T-helper 17 cell (primary cell): ENCODE data around the gene ADGRG2. TPM values are rescaled to one million over a fixed set of nuclear protein-coding genes. Genes with fewer than 3 reads are reported as not detected.
"Not testable (repeated sequence)": the region's sequence is repeated elsewhere in the genome, so short reads cannot be mapped to it uniquely, and the experiment has no call there.

Experiments
- ATAC-seq: fragments of 150-1000 bp; cut with Tn5 transposase; 2 replicates; pipeline ENCODE4 v1.10.0; 2021; ENCODE audit warnings: mild to moderate bottlenecking, moderate library complexity
- DNase-seq, 3 donors: peaks; one replicate each; pipeline versions ENCODE4 v3.0.0 to v3.0.0-alpha.2; 2020 to 2021
- H3K9me3 ChIP-seq: one replicate; pipeline ENCODE4 v1.7.0; 2013; ENCODE audit warnings: low read length, mild to moderate bottlenecking; ENCODE audit not compliant: control insufficient read depth, poor library complexity, severe bottlenecking
- H3K27ac Mint-ChIP-seq: one replicate; pipeline ENCODE4 v1.8.0; 2022; ENCODE audit warnings: mild to moderate bottlenecking, moderate library complexity, mixed read lengths
- H3K27me3 Mint-ChIP-seq: one replicate; pipeline ENCODE4 v1.8.0; 2022; ENCODE audit warnings: mixed read lengths
- H3K36me3 Mint-ChIP-seq: one replicate; pipeline ENCODE4 v1.8.0; 2022; ENCODE audit warnings: low read depth, mixed read lengths
- H3K4me1 Mint-ChIP-seq: one replicate; pipeline ENCODE4 v1.8.0; 2022; ENCODE audit warnings: mild to moderate bottlenecking, mixed read lengths
- H3K4me3 Mint-ChIP-seq: one replicate; pipeline ENCODE4 v1.8.0; 2022; ENCODE audit warnings: mild to moderate bottlenecking, moderate library complexity, mixed read lengths
- total RNA-seq, 4 donors: library from RNA in 2 of 4; stranded (reverse) in 2 of 4; gene quantifications; one replicate each; pipeline ENCODE4 v1.2.3 and lab custom pipeline; 2022 to 2026

The ADGRG2 gene
- total RNA-seq, 2 donors from 2014 or later, result not detected

- Mint-ChIP-seq H3K36me3 (no peaks in the 10 kb centered on the region), H3K4me3 (no peak overlapping the region), H3K27me3 (peaks cover 17% of the 10 kb centered on the region), H3K27ac (no peak overlapping the region), H3K4me1 (no peaks in the 10 kb centered on the region)
- no peaks in the 10 kb centered on the region for H3K9me3 ChIP-seq
- no peak for DNase-seq
- no peak for ATAC-seq
Measured at GRCh38 chrX:19107035-19107434, 15.2 kb downstream of the ADGRG2 start.

GRCh38 chrX:19100586-19100985, 21.7 kb downstream of the ADGRG2 start:
- H3K27ac Mint-ChIP-seq, result no peak overlapping the region

GRCh38 chrX:19097553-19098283, 24.6 kb downstream of the ADGRG2 start:
- H3K9me3 ChIP-seq, result no peaks in the 10 kb centered on the region
- no peak for DNase-seq
- no peak overlapping the region for H3K4me3 Mint-ChIP-seq
- H3K4me1 Mint-ChIP-seq, result no peaks in the 10 kb centered on the region
- no peaks in the 10 kb centered on the region for H3K36me3 Mint-ChIP-seq
- H3K27me3 Mint-ChIP-seq, result no peaks in the 10 kb centered on the region
- no peak for ATAC-seq
- no peak overlapping the region for H3K27ac Mint-ChIP-seq

More at GRCh38 chrX:19100586-19100985, 21.7 kb downstream of the ADGRG2 start:
- DNase-seq, result no peak
- ATAC-seq, result no peak
- Mint-ChIP-seq H3K27me3 (no peaks in the 10 kb centered on the region), H3K4me3 (no peak overlapping the region), H3K36me3 (no peaks in the 10 kb centered on the region), H3K4me1 (no peaks in the 10 kb centered on the region)
- H3K9me3 ChIP-seq, result no peaks in the 10 kb centered on the region

GRCh38 chrX:19096586-19096985, 25.7 kb downstream of the ADGRG2 start:
- Mint-ChIP-seq H3K27me3 (no peaks in the 10 kb centered on the region), H3K4me1 (no peaks in the 10 kb centered on the region), H3K36me3 (no peaks in the 10 kb centered on the region), H3K27ac (no peak overlapping the region), H3K4me3 (no peak overlapping the region)
- DNase-seq (no peak), ATAC-seq (no peak)
- no peaks in the 10 kb centered on the region for H3K9me3 ChIP-seq

GRCh38 chrX:19094654-19095053, 27.6 kb downstream of the ADGRG2 start:
- H3K27ac Mint-ChIP-seq, result no peak overlapping the region
- no peak overlapping the region for H3K4me3 Mint-ChIP-seq
- no peaks in the 10 kb centered on the region for H3K27me3 Mint-ChIP-seq
- H3K4me1 Mint-ChIP-seq, result no peaks in the 10 kb centered on the region
- no peak for ATAC-seq
- no peaks in the 10 kb centered on the region for H3K9me3 ChIP-seq
- H3K36me3 Mint-ChIP-seq, result no peaks in the 10 kb centered on the region
- DNase-seq, result no peak

- no peaks in the 10 kb centered on the region for H3K36me3 Mint-ChIP-seq
- ATAC-seq (no peak), DNase-seq (no peak)
- H3K27ac Mint-ChIP-seq, result no peak overlapping the region
- no peaks in the 10 kb centered on the region for H3K27me3 Mint-ChIP-seq
- H3K4me1 Mint-ChIP-seq, result no peaks in the 10 kb centered on the region
- no peaks in the 10 kb centered on the region for H3K9me3 ChIP-seq
- H3K4me3 Mint-ChIP-seq, result no peak overlapping the region
Measured at GRCh38 chrX:19091596-19091995, 30.7 kb downstream of the ADGRG2 start.

GRCh38 chrX:19089555-19090040, 32.7 kb downstream of the ADGRG2 start:
- no peaks in the 10 kb centered on the region for H3K27me3 Mint-ChIP-seq
- DNase-seq (no peak), ATAC-seq (no peak)
- no peak overlapping the region for H3K27ac Mint-ChIP-seq
- H3K9me3 ChIP-seq, result no peaks in the 10 kb centered on the region
- no peak overlapping the region for H3K4me3 Mint-ChIP-seq
- H3K36me3 Mint-ChIP-seq, result no peaks in the 10 kb centered on the region
- no peaks in the 10 kb centered on the region for H3K4me1 Mint-ChIP-seq

GRCh38 chrX:19086102-19086772, 36.0 kb downstream of the ADGRG2 start:
- no peaks in the 10 kb centered on the region for H3K9me3 ChIP-seq
- Mint-ChIP-seq H3K36me3 (no peaks in the 10 kb centered on the region), H3K4me3 (no peak overlapping the region), H3K4me1 (no peaks in the 10 kb centered on the region), H3K27me3 (no peaks in the 10 kb centered on the region), H3K27ac (no peak overlapping the region)
- DNase-seq, result no peak
- no peak for ATAC-seq

- H3K9me3 ChIP-seq, result no peaks in the 10 kb centered on the region
- Mint-ChIP-seq H3K36me3 (no peaks in the 10 kb centered on the region), H3K4me1 (no peaks in the 10 kb centered on the region), H3K4me3 (no peak overlapping the region), H3K27ac (no peak overlapping the region), H3K27me3 (no peaks in the 10 kb centered on the region)
- ATAC-seq (no peak), DNase-seq (no peak)
Measured at GRCh38 chrX:19085666-19086065, 36.6 kb downstream of the ADGRG2 start.

GRCh38 chrX:19075754-19076153, 46.5 kb downstream of the ADGRG2 start:
- ATAC-seq, result no peak
- Mint-ChIP-seq H3K27ac (no peak overlapping the region), H3K4me3 (no peak overlapping the region), H3K36me3 (no peaks in the 10 kb centered on the region), H3K27me3 (no peaks in the 10 kb centered on the region), H3K4me1 (no peaks in the 10 kb centered on the region)
- DNase-seq, result no peak
- no peaks in the 10 kb centered on the region for H3K9me3 ChIP-seq

- Mint-ChIP-seq H3K27me3 (no peaks in the 10 kb centered on the region), H3K4me3 (no peak overlapping the region), H3K27ac (no peak overlapping the region), H3K4me1 (no peaks in the 10 kb centered on the region), H3K36me3 (no peaks in the 10 kb centered on the region)
- ATAC-seq, result no peak
- H3K9me3 ChIP-seq, result no peaks in the 10 kb centered on the region
- DNase-seq, result no peak
Measured at GRCh38 chrX:19072372-19072771, 49.9 kb downstream of the ADGRG2 start.

- ATAC-seq (no peak), DNase-seq (no peak)
- no peaks in the 10 kb centered on the region for H3K9me3 ChIP-seq
- Mint-ChIP-seq H3K36me3 (no peaks in the 10 kb centered on the region), H3K4me3 (no peak overlapping the region), H3K27ac (no peak overlapping the region), H3K4me1 (no peaks in the 10 kb centered on the region), H3K27me3 (no peaks in the 10 kb centered on the region)
Measured at GRCh38 chrX:19070555-19070994, 51.7 kb downstream of the ADGRG2 start.

GRCh38 chrX:19066987-19067386, 55.3 kb downstream of the ADGRG2 start:
- not testable (repeated sequence) for ATAC-seq, H3K27ac Mint-ChIP-seq, H3K4me1 Mint-ChIP-seq, H3K9me3 ChIP-seq, H3K36me3 Mint-ChIP-seq, H3K27me3 Mint-ChIP-seq, H3K4me3 Mint-ChIP-seq, DNase-seq

GRCh38 chrX:19065535-19065934, 56.7 kb downstream of the ADGRG2 start:
- no peaks in the 10 kb centered on the region for H3K4me1 Mint-ChIP-seq
- no peak overlapping the region for H3K27ac Mint-ChIP-seq
- H3K36me3 Mint-ChIP-seq, result no peaks in the 10 kb centered on the region
- DNase-seq (no peak), ATAC-seq (no peak)
- no peaks in the 10 kb centered on the region for H3K9me3 ChIP-seq
- H3K4me3 Mint-ChIP-seq, result no peak overlapping the region
- no peaks in the 10 kb centered on the region for H3K27me3 Mint-ChIP-seq
